ENCODE results near the gene PADI2.

PADI2 gene

DNA sequence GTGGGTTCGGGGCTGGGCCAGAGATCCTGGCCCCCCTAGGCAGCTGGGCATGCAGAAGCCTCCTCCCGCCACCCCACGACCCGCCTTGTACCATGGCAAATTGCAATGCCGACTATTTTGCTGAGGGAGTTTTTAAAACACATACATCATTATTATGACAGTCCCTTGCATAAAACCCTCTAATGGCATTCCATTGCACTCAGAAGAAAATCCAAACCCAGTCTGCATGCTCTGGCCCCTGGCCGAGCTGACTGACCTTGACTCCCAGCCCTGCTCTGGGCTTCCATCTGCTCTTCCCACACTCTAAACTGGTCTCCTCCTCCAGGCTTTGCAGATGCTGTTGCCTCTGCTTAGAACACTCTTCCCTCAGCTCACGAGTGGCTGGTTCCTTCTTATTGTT, 28.0 kb downstream of the PADI2 start:
- no peaks in the 10 kb centered on the region for H3K27me3 Mint-ChIP-seq
- no peaks in the 10 kb centered on the region for H3K9me3 Mint-ChIP-seq (ENCODE audit: low read depth)
- no peaks in the 10 kb centered on the region for H3K36me3 Mint-ChIP-seq

GRCh38 chr1:17089506-17089905, 29.7 kb downstream of the PADI2 start:
- Mint-ChIP-seq H3K36me3 (no peaks in the 10 kb centered on the region), H3K4me3 (no peak overlapping the region), H3K4me1 (ENCODE audit: low read depth) (no peaks in the 10 kb centered on the region), H3K27ac (no peak overlapping the region), H3K9me3 (ENCODE audit: low read depth) (no peaks in the 10 kb centered on the region), H3K27me3 (peaks cover 3% of the 10 kb centered on the region)

More for the DNA sequence above, 28.0 kb downstream of the PADI2 start:
- Mint-ChIP-seq H3K27ac (no peak overlapping the region), H3K4me1 (ENCODE audit: low read depth) (no peaks in the 10 kb centered on the region), H3K4me3 (no peak overlapping the region)

GRCh38 chr1:17086751-17087150, 32.5 kb downstream of the PADI2 start:
- Mint-ChIP-seq H3K27me3 (peaks cover 3% of the 10 kb centered on the region), H3K4me3 (no peak overlapping the region), H3K9me3 (ENCODE audit: low read depth) (no peaks in the 10 kb centered on the region), H3K27ac (no peak overlapping the region), H3K36me3 (no peaks in the 10 kb centered on the region), H3K4me1 (ENCODE audit: low read depth) (no peaks in the 10 kb centered on the region)

DNA sequence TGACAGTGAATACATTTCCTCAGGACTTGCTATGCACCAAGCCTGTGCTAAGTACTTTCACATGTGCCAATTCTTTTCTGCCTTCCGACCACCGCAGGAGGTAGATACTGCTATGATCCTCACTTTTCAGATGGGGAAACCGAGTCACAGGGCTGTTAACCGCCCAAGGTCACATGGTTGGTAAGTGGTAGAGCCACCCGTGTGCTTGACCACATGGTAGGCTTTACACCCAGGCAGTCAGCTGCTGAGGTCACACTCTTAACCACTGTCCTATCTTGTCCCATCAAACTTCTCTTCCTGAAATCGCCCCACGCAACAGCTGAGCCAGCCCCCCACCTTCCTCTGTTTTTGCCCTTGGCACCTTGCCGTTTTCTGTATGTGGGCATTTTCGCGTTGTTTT, 34.5 kb downstream of the PADI2 start:
- H3K4me3 Mint-ChIP-seq: no peak overlapping the region
- no peaks in the 10 kb centered on the region for H3K4me1 Mint-ChIP-seq (ENCODE audit: low read depth)
- no peaks in the 10 kb centered on the region for H3K36me3 Mint-ChIP-seq

DNA sequence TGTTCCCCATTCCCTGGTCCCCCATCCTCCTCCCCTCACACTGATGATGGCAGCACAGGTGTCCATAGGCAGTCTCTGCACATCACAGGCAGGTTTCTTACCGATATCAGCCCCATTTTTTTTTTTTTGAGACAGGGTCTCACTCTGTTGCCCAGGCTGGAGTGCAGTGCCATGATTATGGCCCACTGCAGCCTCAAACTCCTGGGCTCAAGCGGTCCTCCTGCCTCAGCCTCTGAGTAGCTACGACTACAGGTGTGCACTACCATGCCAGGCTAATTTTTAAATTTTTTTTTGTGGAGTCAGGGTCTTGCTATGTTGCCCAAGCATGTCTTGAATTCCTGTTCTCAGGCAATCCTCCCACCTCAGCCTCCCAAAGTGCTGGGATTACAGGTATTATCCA, 36.5 kb downstream of the PADI2 start:
- Mint-ChIP-seq H3K9me3 (ENCODE audit: low read depth) (no peaks in the 10 kb centered on the region), H3K4me1 (ENCODE audit: low read depth) (no peaks in the 10 kb centered on the region), H3K27me3 (peaks cover 3% of the 10 kb centered on the region), H3K36me3 (no peaks in the 10 kb centered on the region), H3K4me3 (no peak overlapping the region), H3K27ac (no peak overlapping the region)

More for the DNA sequence above, 34.5 kb downstream of the PADI2 start:
- H3K27ac Mint-ChIP-seq: no peak overlapping the region
- no peaks in the 10 kb centered on the region for H3K9me3 Mint-ChIP-seq (ENCODE audit: low read depth)
- H3K27me3 Mint-ChIP-seq: peaks cover 3% of the 10 kb centered on the region

DNA sequence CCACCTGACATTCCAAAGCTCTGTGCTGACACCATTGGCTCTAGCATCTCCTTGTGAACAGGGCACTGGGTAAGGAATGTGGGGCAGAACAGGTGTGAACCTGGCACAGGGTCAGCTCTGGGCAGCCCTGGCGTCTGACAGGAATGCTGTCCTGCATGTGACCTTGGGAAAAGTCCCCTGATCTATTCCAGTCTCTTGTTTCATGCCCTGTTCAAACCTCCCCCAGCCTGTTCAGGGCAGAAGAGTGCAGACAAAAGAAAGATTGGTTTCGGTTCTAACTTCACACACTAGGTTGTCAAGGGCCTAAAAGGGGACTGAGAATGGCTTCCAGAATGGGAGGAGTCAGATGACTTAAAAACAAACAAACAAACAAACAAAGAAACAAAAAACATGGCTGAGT, 37.8 kb downstream of the PADI2 start:
- Mint-ChIP-seq H3K36me3 (no peaks in the 10 kb centered on the region), H3K4me3 (no peak overlapping the region), H3K27me3 (peaks cover 3% of the 10 kb centered on the region), H3K27ac (no peak overlapping the region), H3K4me1 (ENCODE audit: low read depth) (no peaks in the 10 kb centered on the region), H3K9me3 (ENCODE audit: low read depth) (no peaks in the 10 kb centered on the region)

DNA sequence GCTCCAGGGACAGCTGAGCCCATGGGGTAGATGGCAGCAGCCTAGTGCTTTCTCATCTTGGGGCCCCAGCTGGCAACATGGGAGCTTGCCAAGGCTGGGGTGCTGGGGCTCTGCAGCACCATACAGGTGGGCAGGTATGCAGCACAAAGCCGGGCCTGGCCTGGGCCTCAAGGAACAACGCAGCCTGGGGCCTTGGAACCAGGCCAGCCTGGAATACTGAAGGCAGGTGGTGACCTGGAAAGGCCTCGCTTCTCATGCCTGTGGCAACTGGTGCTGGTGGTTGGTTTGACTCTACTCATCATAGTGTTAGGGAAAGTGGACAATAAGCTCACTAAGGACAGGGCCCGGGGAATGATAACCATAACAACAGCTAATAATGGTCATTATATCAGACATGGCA, 38.4 kb downstream of the PADI2 start:
- H3K27me3 Mint-ChIP-seq: peaks cover 3% of the 10 kb centered on the region
- H3K9me3 Mint-ChIP-seq (ENCODE audit: low read depth): no peaks in the 10 kb centered on the region
- H3K4me1 Mint-ChIP-seq (ENCODE audit: low read depth): no peaks in the 10 kb centered on the region
- no peaks in the 10 kb centered on the region for H3K36me3 Mint-ChIP-seq
- no peak overlapping the region for H3K27ac Mint-ChIP-seq
- H3K4me3 Mint-ChIP-seq: no peak overlapping the region

DNA sequence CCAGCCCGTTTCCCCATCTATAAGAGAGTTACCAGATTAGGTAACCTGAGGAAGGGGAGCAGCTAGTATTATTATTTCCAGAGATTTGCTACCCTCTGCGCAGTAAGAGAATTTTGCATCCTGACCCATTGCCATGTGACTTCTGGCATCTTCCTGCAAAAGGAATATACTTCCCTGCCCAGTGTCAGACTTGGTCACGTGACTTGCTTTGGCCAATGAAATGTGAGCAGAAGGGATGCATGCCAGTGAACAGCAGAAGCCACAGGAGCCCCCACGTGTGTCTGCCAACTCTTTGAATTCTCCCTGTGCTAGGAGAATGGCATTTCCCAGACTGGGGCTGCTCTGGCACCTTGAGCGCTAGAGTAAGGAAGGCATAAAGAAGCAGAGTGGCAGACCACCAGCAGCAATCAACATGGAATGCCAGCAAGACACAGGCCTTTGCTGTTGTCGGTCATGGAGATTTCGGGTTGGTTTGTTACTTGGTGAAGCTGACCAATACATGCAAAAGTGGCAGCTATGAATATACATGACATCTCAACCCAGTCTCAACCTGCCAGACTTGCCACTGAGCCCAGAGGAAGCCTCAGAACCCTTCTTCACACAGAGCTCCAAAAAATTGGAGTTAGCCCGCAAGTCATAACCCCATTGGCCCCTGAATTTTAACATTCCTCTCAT, 39.0 kb downstream of the PADI2 start:
- no peaks in the 10 kb centered on the region for H3K4me1 Mint-ChIP-seq (ENCODE audit: low read depth)
- no peaks in the 10 kb centered on the region for H3K9me3 Mint-ChIP-seq (ENCODE audit: low read depth)
- no peak overlapping the region for H3K27ac Mint-ChIP-seq
- no peak overlapping the region for H3K4me3 Mint-ChIP-seq
- H3K36me3 Mint-ChIP-seq: no peaks in the 10 kb centered on the region
- H3K27me3 Mint-ChIP-seq: peaks cover 3% of the 10 kb centered on the region

GRCh38 chr1:17078991-17079868, 40.0 kb downstream of the PADI2 start:
- no peak overlapping the region for H3K27ac Mint-ChIP-seq
- no peaks in the 10 kb centered on the region for H3K9me3 Mint-ChIP-seq (ENCODE audit: low read depth)
- no peaks in the 10 kb centered on the region for H3K27me3 Mint-ChIP-seq
- H3K4me1 Mint-ChIP-seq (ENCODE audit: low read depth): no peaks in the 10 kb centered on the region
- no peaks in the 10 kb centered on the region for H3K36me3 Mint-ChIP-seq
- no peak overlapping the region for H3K4me3 Mint-ChIP-seq

DNA sequence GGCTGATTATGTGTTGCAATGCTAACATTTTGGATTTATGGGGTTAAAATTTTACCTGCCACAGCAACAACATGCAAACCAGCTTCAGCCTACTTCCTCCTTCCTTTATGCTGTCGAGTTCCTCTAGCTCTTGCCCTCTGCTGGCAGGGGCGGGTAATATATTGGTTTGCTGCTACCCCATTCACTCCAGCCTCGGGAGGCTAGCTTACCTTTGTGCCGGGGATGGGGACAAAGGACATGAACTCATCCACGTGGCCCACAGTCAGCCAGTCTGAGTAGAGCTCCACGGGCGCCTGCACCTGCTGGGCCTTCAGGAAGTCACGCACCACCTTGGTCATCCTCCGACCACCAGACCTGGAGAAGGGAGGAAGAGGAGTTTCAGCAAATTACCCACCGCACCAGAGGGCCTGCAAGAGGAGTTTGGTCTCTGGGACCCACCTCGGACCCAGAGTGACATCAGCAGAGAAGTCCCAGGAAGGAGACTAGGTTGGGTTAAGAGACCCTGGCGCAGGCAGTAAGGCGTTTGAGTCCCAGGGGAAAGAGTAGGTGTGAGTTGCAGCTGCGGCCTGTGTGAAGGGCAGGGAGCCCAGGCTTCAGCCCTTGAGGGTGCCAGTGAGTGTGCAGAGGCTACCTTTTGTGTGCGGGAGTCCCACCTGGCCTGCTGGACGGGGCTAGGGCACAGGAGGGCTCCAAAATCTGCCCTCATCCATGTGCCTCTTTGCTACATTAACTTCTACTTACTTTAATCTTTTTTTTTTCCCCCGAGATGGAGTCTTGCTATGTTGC, 43.6 kb downstream of the PADI2 start:
- H3K36me3 Mint-ChIP-seq: no peaks in the 10 kb centered on the region
- no peaks in the 10 kb centered on the region for H3K9me3 Mint-ChIP-seq (ENCODE audit: low read depth)
- no peak overlapping the region for H3K4me3 Mint-ChIP-seq
- H3K27ac Mint-ChIP-seq: no peak overlapping the region
- H3K4me1 Mint-ChIP-seq (ENCODE audit: low read depth): no peaks in the 10 kb centered on the region
- H3K27me3 Mint-ChIP-seq: no peaks in the 10 kb centered on the region

DNA sequence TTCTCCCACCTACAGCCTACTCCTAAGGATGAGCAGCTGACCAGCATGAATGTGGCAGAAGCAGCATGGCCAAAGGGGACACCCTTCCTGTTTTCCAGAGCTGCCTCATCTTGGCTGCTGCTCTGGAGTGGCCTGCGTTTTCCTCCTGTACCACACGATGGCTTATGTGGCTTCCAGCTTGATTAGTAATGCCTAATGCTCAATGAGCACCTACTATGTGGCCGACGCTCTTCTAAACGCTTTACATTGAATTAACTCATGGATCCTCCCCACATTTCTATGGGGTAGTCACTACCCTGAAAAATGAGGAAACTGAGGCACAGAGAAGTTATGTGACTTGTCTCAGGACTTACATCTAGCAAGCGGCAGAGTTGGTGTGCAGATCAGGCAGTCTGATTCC, 47.5 kb downstream of the PADI2 start:
- Mint-ChIP-seq H3K4me1 (ENCODE audit: low read depth) (no peaks in the 10 kb centered on the region), H3K27ac (no peak overlapping the region)

DNA sequence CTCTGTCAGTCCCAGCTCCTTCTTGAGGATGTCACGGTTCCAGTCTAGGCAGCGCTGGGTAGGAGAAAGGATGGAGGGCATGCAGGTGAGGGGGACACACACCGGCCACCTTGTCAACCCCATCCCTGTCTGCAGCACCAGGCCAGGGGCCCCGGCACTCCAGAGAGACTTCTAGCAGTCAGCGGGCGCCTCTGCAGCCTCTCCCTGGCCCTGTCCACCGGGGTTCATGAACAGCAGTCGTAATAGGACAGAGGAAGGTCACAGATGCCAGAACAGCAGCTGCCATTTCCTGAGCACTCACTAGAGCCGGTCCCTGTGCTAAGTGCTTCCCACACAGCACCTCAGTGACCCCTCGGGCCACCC, 49.1 kb downstream of the PADI2 start:
- no peaks in the 10 kb centered on the region for H3K9me3 Mint-ChIP-seq (ENCODE audit: low read depth)
- H3K4me3 Mint-ChIP-seq: no peak overlapping the region
- H3K36me3 Mint-ChIP-seq: no peaks in the 10 kb centered on the region

More for the DNA sequence above, 47.5 kb downstream of the PADI2 start:
- Mint-ChIP-seq H3K36me3 (no peaks in the 10 kb centered on the region), H3K27me3 (no peaks in the 10 kb centered on the region), H3K9me3 (ENCODE audit: low read depth) (no peaks in the 10 kb centered on the region), H3K4me3 (no peak overlapping the region)

GRCh38 chr1:17069452-17070162, 49.6 kb downstream of the PADI2 start:
- no peaks in the 10 kb centered on the region for H3K36me3 Mint-ChIP-seq
- H3K27me3 Mint-ChIP-seq: no peaks in the 10 kb centered on the region
- no peak overlapping the region for H3K27ac Mint-ChIP-seq
- H3K4me3 Mint-ChIP-seq: no peak overlapping the region
- no peaks in the 10 kb centered on the region for H3K9me3 Mint-ChIP-seq (ENCODE audit: low read depth)
- H3K4me1 Mint-ChIP-seq (ENCODE audit: low read depth): no peaks in the 10 kb centered on the region

More for the DNA sequence above, 49.1 kb downstream of the PADI2 start:
- Mint-ChIP-seq H3K27me3 (no peaks in the 10 kb centered on the region), H3K27ac (no peak overlapping the region), H3K4me1 (ENCODE audit: low read depth) (no peaks in the 10 kb centered on the region)

GRCh38 chr1:17068789-17069188, 50.5 kb downstream of the PADI2 start:
- H3K4me1 Mint-ChIP-seq (ENCODE audit: low read depth): no peaks in the 10 kb centered on the region
- H3K4me3 Mint-ChIP-seq: no peak overlapping the region
- H3K27me3 Mint-ChIP-seq: no peaks in the 10 kb centered on the region
- no peaks in the 10 kb centered on the region for H3K36me3 Mint-ChIP-seq
- no peak overlapping the region for H3K27ac Mint-ChIP-seq
- H3K9me3 Mint-ChIP-seq (ENCODE audit: low read depth): no peaks in the 10 kb centered on the region

Measured in activated naive CD8-positive, alpha-beta T cell (primary cell).